RCC 7860 (cell line): Measurements from ENCODE around the gene EIF4E3.

Source experiments
- DNase-seq: peaks from one replicate; pipeline ENCODE4 v3.0.0-alpha.2; 2015; ENCODE audit warnings: low spot score
- FAIRE-seq: peaks from 2 replicates; lab custom pipeline; 2012; peaks lifted over from hg19 to GRCh38; lab: Jason Lieb, UNC

EIF4E3 gene

DNA sequence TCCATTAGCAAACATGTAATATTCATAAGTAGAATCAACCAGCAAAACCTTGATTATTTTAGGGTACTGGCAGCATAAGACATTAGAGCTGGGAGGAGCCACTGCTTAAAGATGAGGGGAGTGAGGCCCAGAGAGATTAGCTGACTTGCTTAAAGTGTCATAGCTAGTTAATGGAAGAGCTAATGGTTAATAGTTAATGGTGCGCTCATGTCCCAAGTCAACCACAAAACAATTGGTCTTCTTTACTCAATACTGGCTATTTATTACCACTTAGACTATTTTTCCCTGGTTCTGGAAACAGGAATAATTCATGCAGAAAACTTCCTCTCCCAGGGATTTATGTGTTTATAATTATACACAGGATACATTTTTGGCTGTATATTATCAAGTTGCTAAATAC is 33.1 kb downstream of the EIF4E3 start:
- DNase-seq (peak; percentile 4), FAIRE-seq (peak; percentile 85)

DNA sequence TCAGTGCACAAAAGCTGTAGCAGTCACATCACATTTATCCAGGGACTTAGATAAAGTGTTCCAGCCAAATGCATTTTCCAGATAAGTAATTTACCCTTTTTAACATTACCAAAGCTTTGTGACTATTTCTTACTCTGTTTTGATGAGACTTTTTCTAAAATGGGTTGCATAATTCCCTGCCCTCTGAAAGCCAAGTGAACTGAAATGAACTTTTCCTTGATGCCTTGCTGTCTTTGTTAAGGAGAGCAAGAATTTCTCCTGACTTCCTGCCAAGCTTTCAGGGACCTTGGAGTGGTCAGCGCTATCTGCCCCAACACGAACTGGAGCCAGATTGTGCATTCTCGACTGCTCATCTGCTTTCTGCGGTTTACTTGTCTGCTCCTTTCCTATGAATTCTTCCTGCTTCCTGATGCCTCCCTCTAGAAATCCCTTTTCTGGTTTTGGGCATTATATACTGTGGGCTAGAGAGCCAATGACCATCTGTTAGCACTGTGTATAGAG is 34.8 kb downstream of the EIF4E3 start:
- FAIRE-seq: peak; percentile 93
- DNase-seq: peak; percentile 60

DNA sequence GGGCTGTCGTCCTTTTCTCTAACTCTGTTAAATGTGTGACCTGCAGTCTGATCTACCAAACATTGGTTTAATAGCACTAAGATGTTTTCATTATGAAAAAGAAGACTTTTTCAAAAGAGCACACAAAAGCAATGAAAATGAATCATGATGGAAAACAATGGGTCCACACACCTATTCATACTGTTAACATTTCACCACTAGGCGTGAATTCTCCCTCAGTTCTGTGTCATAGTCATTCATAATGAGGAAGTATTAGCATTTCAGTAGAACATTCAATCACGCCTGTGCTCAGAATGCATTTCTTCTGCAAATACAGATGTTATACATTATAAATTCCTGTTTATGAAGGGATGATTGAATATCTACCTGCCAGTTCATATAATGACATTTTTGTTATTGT is 35.9 kb downstream of the EIF4E3 start:
- FAIRE-seq: no peak
- no peak for DNase-seq

DNA sequence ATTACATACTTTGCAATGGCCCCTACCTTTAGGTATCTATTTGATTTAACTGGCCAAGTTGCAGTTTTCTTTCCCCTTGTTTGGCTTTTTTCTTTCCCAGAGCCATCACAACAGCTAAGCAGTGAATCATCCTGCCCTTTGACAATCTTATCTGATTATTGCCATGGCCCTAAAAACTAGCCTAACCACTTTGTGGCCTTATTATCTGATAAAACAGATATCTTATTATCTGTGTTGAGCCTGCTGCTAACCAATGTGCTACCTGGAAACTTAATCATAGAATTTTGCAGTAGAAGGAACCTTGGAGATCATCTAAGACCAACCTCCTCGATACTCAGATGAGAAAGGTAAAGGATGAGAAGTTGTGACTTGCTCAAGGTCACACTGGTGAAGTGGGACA is 37.1 kb downstream of the EIF4E3 start:
- DNase-seq (no peak), FAIRE-seq (peak; percentile 24)

DNA sequence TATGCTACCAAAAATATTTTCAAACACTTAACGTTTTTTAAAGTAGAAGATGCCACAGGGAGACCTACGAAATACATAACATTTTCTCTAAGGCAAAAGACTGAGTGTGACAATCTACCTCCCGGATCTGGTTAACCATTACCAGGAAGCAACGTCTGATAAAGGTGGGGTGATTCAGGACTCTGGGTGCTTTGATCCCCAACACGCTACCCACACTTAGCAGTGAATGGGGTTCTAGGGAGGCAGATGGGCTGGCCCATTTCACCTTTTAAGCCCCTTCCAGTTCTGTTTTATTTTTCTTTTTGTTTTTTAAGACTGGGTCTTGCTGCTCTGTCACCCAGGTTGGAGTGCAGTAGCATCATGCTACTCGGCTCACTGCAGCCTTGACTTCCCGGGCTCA is 39.5 kb downstream of the EIF4E3 start:
- DNase-seq (no peak), FAIRE-seq (no peak)

DNA sequence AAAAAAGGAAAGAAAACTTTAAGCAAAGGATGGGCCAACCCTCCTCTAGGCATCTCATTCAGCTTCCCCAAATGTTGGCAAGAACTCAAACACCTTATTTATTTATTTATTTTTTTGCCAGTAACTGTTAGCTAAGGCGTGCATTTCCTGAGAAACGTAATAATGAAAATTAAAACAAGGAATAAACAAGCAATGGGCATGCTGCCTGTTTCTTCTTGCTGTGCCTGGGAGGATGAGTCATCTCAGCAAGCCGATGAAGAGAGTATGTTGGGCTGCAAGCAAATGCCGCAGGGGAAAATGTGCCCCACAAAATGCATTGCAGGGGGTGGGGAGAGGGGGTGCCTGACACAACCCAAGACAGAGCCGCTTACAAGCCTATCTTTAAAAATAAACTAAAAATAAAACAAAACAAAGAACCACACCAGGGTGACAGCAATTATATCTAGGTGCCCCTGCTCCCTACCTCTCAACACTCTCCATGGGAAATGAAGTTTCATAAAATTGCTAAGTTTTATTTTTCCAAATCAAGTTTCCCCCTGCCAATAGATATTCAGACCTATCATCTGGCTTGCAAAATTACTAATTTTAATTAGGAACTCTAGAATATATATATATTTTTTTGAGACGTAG is 40.3 kb downstream of the EIF4E3 start:
- FAIRE-seq (no peak), DNase-seq (no peak)

DNA sequence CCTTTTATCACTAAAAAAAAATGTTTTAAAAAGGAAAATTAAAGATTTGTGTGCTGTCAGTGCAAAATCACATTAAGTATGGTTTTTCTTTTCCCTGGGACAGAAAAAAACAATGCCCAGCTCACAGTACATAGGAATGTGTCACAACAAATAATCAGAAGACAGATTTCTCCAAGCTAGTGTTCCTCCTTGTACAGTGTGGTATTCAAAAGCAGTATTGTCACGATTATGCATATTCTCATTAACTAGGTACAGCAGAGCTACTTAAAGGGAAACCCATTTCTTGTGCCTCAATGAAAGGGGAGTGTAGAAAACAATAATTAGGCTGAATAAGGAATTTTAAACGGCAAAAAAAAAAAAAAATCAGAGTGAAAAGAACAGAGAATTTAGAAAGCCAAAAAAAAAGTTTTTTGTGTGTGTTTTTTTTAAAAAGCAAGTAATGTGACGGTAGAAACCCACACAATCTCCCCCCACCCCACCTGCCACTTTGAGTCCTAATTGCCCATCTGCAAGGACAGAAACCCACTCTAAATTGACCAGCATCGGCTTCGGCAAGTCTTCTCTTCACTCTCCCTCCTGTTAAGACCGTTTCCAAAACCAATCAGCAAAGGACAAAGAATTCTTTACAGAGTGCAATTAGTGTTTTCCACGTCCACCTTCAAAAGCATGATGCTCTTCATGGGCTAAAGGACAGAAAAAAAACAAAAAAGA is 41.0 kb downstream of the EIF4E3 start:
- FAIRE-seq (no peak), DNase-seq (no peak)

DNA sequence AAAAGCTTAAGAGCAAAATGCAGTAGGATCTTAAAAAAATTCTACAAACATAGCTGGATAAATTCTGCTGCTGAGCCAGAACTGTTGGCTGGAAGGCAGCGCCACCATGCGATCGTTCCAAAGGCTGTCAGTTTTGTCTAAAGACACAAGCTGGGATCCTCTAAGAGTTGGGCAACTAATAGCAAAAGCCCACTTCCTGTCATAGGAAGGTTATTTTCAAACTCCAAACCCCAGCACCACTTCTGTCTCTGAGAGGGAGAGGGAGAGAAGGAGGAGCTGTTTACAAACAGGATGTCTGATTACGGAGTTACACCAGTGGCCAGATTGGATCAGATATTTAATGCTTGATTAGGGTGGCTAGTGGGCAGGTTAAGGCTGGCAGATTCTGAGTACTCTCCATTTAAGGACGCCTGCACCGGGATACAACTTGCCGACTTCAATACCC is 44.0 kb downstream of the EIF4E3 start:
- DNase-seq: peak; percentile 14
- FAIRE-seq: no peak

DNA sequence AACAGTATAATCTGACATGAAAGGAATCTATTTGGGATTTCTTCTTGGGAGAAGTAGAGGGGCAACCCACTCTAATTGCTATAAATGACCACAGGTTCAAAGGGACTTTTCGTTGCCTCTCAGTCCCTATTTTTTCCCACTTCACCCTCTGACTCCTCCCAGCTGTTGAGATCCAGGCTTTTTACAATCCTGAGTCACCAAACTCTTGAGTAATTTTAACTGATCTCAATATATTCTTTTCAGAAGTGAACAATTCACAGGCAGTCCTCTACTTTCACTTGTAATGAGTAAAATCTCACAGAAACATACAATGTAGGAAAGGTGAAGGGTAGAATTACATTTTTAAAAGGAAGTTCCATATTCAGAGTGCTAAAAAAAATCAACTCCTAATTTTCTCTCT is 44.6 kb downstream of the EIF4E3 start:
- FAIRE-seq (no peak), DNase-seq (no peak)

DNA sequence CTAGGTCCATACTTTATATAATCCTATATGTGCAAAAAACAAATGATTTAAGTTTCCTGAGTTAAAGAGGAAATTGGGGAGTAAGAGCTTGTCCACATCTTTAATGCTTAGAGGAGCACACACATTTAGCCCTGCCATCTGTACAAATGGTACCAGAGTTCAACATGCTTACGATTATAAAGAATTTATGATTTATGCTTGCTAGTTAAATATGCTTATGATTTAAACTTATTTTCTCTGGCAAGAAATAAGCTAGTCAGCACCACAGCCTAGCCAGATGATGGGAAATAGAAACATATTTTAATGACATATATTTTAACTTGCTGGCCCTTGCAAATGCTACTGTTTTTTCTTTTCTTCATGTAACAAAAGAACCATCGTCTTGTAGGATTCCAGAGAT is 48.3 kb downstream of the EIF4E3 start:
- FAIRE-seq (no peak), DNase-seq (no peak)

DNA sequence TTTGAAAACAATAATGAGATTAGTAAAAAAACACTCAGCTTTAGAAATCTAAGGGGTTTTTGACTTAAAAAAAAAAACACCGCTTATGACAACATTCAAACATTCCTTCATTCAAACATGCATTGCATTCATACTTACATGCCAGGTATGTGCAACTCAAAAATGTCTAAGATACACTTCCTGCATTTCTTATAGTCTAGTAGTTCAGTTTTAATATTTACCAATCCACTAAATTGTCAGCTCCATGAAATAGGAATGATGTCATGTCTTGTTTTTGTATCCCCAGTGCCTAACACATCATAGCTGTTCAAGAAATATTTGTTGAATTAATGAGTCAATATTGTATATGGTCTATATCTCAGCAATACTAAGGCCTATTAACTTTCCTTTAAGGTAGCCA is 51.7 kb downstream of the EIF4E3 start:
- no peak for FAIRE-seq

DNA sequence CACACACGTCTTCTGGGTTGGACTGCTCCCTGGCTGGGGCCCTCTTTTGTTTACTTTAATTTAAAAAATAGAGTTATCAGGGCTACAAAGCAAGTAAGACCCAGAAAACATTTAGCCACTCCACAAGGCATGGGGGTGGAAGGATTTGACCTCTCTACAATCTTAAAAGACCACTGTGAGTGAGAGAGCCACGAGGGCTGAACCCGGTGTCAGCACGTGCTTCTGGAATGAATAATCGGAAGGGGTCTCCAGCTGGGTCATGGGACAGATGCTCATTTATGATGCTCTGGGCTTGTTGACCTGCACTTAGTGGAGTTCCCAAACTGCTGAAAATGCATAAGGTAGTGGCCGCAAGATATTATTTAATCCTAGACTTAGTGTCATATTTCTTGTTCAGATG is 52.4 kb downstream of the EIF4E3 start:
- FAIRE-seq (no peak), DNase-seq (no peak)

More for the DNA sequence above, 51.7 kb downstream of the EIF4E3 start:
- DNase-seq: no peak

DNA sequence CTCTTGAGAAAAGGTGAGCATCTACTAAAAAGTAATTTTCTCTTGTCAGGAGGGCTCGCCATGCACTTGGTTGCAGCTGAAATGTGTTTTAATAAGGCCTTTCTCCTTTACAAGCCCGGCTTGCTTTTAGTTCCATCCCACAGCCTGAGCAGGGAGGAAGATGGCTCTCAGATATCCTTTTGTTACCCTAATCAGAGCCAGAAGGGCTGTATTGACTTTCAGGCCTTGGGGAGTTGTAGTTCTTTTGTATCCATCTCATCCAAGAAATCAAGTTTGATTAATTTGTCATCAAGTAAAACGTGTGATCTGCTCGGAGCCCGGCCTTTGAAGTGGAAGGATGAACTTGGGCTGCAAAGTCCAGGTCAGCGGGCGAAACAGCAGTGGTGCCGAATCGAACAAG is 52.9 kb downstream of the EIF4E3 start:
- FAIRE-seq (no peak), DNase-seq (no peak)

DNA sequence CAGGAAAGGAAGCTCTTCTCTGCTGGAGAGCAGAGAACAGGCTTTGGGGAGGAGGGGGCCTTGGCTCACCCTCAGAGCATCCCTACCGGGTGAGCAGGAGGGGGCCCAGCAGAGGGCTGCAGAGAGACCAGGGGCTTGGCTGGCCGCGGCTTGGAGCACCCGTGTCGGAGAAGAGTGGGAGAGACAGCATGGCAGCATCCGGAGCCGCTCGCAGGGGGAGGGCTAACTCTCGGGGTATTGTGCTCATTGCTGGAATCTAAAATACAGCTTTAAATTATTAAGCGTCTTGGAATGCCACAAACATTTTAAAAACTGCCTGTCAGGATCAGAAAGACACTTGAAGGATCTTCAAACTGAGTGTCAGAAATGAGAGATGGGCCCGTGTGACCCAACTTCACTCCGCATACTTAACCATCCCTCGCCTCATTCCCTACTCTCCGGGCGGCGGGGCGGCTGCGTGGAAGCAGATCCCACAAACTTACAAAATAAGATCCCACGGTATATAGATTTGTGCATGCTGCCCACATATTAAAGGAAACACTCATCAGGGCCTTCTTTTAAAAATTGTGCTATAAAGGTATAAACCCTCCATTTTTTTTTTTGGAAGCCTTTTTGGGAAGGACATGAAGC is 53.9 kb downstream of the EIF4E3 start:
- FAIRE-seq: no peak

DNA sequence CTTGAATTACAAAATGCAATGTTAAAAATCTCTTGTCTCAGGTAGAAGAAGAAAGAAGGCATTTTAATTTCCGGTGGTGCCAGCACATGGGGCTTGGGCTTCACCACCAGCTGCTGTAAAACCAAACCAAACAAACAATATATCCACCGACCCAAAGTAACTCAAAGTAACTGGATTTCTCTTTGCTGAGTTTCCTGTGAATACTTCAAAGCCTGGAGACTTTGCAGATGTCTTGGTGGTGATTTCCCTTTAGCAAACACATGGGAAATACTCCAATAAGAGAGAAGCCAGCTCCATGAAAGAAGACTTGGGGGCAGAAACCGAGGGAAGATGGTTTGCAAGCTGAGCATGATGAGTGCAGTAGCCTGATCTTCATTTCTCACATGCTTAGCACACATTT is 62.6 kb downstream of the EIF4E3 start:
- FAIRE-seq (no peak), DNase-seq (no peak)

More for the DNA sequence above, 53.9 kb downstream of the EIF4E3 start:
- no peak for DNase-seq

DNA sequence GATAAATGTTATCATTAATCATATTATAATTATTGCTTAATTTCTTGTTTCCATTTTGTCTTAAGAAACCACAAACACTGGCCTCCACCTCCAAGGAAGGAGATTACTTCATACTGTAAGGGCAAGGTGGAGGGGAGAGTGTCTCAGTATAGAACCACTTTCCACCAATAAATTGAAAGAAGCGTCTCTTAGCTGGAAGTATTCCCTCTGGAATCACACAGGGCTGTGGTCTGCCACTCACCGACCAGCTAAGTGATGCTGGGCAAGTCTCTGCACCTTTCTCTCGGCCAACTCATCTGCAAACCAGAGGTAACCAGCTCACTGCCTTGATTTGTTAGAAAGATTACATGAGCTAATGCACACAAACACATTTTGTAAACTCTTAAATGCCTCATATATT is 63.1 kb downstream of the EIF4E3 start:
- FAIRE-seq: no peak

DNA sequence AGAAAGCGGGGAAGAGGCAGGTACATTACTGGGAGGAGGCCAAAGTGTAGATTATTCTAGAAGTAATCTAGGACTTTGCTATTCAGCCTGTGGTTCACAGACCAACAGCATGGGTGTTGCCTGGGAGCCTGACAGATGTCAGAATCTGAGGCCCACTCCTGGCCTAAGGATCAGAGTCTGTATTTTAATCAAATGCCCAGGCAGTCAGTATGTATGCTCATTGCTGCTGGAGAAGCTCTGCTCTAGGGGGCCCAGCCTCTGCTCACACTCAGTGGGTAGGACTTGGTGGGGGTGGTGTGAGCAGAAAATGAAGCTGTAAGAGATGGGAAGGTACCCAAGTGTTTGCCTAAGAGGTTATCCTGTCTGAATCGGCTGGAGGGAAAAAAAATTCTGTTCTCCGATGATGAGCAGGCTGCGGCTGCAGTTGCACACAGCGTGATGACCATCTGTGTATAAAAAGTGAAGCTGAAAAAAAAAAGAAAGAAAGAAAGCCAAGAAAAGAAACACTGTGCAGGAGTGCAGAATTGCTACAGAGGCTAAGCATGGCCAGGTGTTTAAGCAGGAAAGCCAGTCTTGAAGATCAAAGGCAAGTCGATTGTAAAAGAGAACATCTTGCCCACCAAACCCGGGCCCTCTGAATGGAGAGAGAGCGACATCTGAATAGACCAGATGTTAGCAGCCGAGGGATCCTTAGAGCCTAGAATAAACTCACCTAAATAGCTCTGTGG is 65.2 kb downstream of the EIF4E3 start:
- DNase-seq (no peak), FAIRE-seq (no peak)

More for the DNA sequence above, 63.1 kb downstream of the EIF4E3 start:
- DNase-seq: no peak

DNA sequence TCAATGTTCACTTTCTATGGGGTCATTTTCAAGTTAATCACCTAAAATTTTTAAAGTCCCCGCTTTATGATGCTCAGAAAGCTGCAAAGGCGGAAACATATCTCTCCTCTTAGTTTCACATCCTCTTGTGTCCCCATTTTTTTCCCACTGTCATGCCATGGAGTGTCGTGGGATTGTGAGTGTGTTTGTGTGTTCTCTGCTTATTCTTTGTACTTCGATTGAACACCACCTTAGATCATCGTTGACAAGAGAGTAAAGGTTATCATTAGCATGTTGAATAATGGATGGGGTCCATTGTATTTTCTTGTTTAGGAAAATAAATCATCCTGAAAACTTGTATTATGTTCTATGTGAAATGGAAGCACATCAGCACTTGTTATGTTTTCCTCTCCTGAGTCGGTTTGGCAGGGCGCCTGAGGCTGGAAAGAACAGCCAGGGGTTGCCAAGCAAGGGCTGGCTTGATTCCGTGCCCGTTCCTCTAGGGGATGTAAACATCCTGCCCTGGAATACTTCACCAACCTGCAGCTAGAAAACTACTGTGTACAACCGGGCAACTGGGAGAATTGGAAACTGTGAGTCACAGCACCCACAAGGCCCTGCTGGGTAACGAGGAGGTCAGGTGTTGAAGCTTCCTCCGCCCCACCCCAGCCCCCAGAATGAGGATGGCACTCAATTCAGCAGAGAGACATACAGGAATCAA is 67.2 kb downstream of the EIF4E3 start:
- DNase-seq (no peak), FAIRE-seq (no peak)

DNA sequence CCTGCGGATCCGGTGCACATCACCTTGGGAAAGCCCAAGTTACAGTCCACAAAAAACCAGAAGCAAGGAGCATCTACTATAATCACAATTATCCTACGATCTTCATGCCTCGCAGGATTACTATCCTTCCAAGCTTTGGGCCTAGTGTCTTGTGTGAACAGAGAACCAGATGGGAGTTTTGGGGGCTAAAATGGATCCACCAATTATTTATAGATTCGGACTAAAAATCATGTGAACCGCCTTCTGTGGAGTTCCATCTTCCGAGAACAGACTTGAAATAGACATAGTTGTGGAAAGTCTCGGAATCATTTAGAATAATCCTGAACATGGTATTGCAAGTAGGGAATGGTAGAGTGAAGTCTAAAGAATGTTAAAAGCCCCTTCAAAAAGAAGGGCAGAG is 70.1 kb downstream of the EIF4E3 start:
- DNase-seq (no peak), FAIRE-seq (no peak)

DNA sequence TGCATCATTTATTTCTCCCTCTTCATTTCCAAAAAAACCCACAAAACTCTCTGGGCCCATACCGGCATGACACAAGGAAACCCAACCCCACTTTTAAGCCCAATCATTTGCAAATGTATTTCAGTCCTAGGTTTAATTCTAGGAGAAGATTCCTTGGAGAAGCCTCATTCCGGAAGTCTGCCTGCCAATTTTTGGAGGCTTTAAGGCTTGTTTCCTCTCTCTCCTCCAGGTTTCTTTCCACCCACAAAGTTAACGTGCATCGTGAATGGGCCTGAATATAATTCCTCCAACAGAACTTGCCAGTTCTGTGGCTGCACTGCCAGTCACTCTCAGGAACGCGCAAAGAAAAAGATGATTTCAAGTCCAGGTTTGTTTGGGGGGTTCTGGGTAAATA is 71.8 kb downstream of the EIF4E3 start:
- FAIRE-seq (no peak), DNase-seq (no peak)
